GM21528 (cell line): ENCODE results near the gene EFNA2.
"Not testable (repeated sequence)": the region's sequence is repeated elsewhere in the genome, so short reads cannot be mapped to it uniquely, and the experiment has no call there.

ENCODE experiments used
- ATAC-seq: cut with Tn5 transposase; IDR thresholded peaks from one replicate; pipeline ENCODE4 v1.9.1; 2021; ENCODE audit warnings: mild to moderate bottlenecking, moderate library complexity; ENCODE audit not compliant: unreplicated experiment, low FRiP score

The EFNA2 gene

GRCh38 chr19:1293782-1294604 lies 8.3 kb downstream of the EFNA2 start:
- ATAC-seq, result no peak

GRCh38 chr19:1294688-1295087 lies 9.0 kb downstream of the EFNA2 start:
- no peak for ATAC-seq

- no peak for ATAC-seq
Measured at GRCh38 chr19:1295169-1296012, 9.7 kb downstream of the EFNA2 start.

GRCh38 chr19:1296078-1296477 lies 10.4 kb downstream of the EFNA2 start:
- ATAC-seq, result no peak

GRCh38 chr19:1296575-1297271 lies 11.1 kb downstream of the EFNA2 start:
- ATAC-seq, result no peak

- ATAC-seq, result no peak
Measured at GRCh38 chr19:1298235-1298634, 12.6 kb downstream of the EFNA2 start.

GRCh38 chr19:1299801-1300200 lies 14.1 kb downstream of the EFNA2 start:
- no peak for ATAC-seq

- no peak for ATAC-seq
Measured at GRCh38 chr19:1300744-1301490, 15.2 kb downstream of the EFNA2 start.

GRCh38 chr19:1302533-1303239 lies 17.0 kb downstream of the EFNA2 start:
- no peak for ATAC-seq

GRCh38 chr19:1304197-1304924 lies 18.7 kb downstream of the EFNA2 start:
- ATAC-seq, result no peak

- ATAC-seq, result not testable (repeated sequence)
Measured at GRCh38 chr19:1305354-1305753, 19.7 kb downstream of the EFNA2 start.

- no peak for ATAC-seq
Measured at GRCh38 chr19:1307320-1307719, 21.6 kb downstream of the EFNA2 start.

GRCh38 chr19:1307755-1308303 lies 22.2 kb downstream of the EFNA2 start:
- ATAC-seq, result no peak

- no peak for ATAC-seq
Measured at GRCh38 chr19:1308718-1309117, 23.0 kb downstream of the EFNA2 start.

GRCh38 chr19:1309977-1310852 lies 24.5 kb downstream of the EFNA2 start:
- ATAC-seq, result no peak

- ATAC-seq, result no peak
Measured at GRCh38 chr19:1310853-1311180, 25.1 kb downstream of the EFNA2 start.

- ATAC-seq, result no peak
Measured at GRCh38 chr19:1311543-1312091, 25.9 kb downstream of the EFNA2 start.
